ENCODE results near the gene NTNG2. TPM values are rescaled to one million over a fixed set of nuclear protein-coding genes. Genes with fewer than 3 reads are reported as not detected.
A peak's percentile ranks its signal among the peaks of the same experiment; 100 is the strongest.

The NTNG2 gene
- total RNA-seq, 3 donors from 2014 or later: 0.91 to 1.4 (median 0.95) TPM

- no peak for DNase-seq
Observed at GRCh38 chr9:132141344-132141947, 20.4 kb upstream of the NTNG2 start.

GRCh38 chr9:132141948-132142594, 19.8 kb upstream of the NTNG2 start:
- Mint-ChIP-seq H3K36me3 (ENCODE audit: insufficient read depth) (no peaks in the 10 kb centered on the region), H3K4me1 (ENCODE audit: low read depth) (peaks cover 12% of the 10 kb centered on the region), H3K27me3 (ENCODE audit: low read depth) (peaks cover 70% of the 10 kb centered on the region), H3K9me3 (no peaks in the 10 kb centered on the region), H3K4me3 (no peak overlapping the region)
- DNase-seq (no peak), ATAC-seq (no peak)

More at GRCh38 chr9:132141344-132141947, 20.4 kb upstream of the NTNG2 start:
- H3K4me3 Mint-ChIP-seq: peak overlapping the region; percentile 48
- H3K4me1 Mint-ChIP-seq (ENCODE audit: low read depth): peaks cover 12% of the 10 kb centered on the region
- no peaks in the 10 kb centered on the region for H3K36me3 Mint-ChIP-seq (ENCODE audit: insufficient read depth)
- peak in 1 of 2 donors; percentile 41 for ATAC-seq
- no peaks in the 10 kb centered on the region for H3K9me3 Mint-ChIP-seq
- peaks cover 66% of the 10 kb centered on the region for H3K27me3 Mint-ChIP-seq (ENCODE audit: low read depth)

DNA sequence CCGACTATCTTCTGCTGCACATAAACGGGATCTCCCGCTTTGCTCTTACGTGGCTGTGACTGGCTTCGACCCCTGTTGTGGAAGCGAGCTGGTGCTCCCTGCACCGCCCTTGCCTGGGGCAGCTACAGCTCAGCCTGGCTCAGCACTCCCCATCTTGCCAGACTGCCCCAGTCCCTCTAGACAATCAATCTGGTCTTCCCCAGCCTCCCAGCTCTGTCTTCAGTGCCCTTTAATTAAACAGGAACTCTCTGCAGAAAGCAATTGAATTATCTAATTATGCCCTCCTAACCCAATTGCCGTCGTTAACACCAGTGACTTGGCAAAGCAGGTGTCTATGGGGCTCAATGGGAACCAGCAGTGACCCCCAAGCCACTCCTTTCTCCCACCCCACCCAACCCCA, 18.9 kb upstream of the NTNG2 start:
- Mint-ChIP-seq H3K4me1 (ENCODE audit: low read depth) (peaks cover 12% of the 10 kb centered on the region), H3K27me3 (ENCODE audit: low read depth) (peaks cover 66% of the 10 kb centered on the region), H3K4me3 (no peak overlapping the region), H3K9me3 (no peaks in the 10 kb centered on the region), H3K36me3 (ENCODE audit: insufficient read depth) (no peaks in the 10 kb centered on the region)
- DNase-seq (no peak), ATAC-seq (no peak)

DNA sequence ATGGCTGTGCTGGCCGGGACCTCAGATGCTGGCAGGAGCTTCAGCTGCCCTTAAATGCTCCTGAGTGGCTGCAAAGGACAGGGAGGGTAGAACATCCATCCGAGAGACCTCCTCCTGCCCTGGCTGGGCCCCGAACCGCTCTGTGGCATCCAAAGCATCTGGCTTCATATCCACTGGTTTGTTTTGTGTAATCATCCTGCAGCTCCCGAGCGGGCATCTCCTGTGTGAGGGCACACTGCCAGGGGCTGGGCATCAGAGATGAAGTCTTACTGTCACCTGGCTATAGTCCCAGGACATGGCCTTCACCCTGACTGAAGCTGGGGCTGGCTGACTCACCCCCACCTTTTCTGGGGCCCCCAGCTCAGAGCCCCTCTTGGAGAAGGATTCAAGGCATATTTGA, 18.5 kb upstream of the NTNG2 start:
- H3K4me1 Mint-ChIP-seq (ENCODE audit: low read depth): peaks cover 12% of the 10 kb centered on the region
- H3K4me3 Mint-ChIP-seq: no peak overlapping the region
- no peaks in the 10 kb centered on the region for H3K36me3 Mint-ChIP-seq (ENCODE audit: insufficient read depth)
- DNase-seq: no peak
- H3K9me3 Mint-ChIP-seq: no peaks in the 10 kb centered on the region
- H3K27me3 Mint-ChIP-seq (ENCODE audit: low read depth): peaks cover 66% of the 10 kb centered on the region
- ATAC-seq: no peak

- no peaks in the 10 kb centered on the region for H3K36me3 Mint-ChIP-seq (ENCODE audit: insufficient read depth)
- peaks cover 12% of the 10 kb centered on the region for H3K4me1 Mint-ChIP-seq (ENCODE audit: low read depth)
- peak; percentile 84 to 88 for ATAC-seq
- no peaks in the 10 kb centered on the region for H3K9me3 Mint-ChIP-seq
- H3K27me3 Mint-ChIP-seq (ENCODE audit: low read depth): peaks cover 69% of the 10 kb centered on the region
- H3K4me3 Mint-ChIP-seq: no peak overlapping the region
- no peak for DNase-seq
Observed at GRCh38 chr9:132144708-132145365, 17.0 kb upstream of the NTNG2 start.

- H3K9me3 Mint-ChIP-seq: no peaks in the 10 kb centered on the region
- H3K4me3 Mint-ChIP-seq: no peak overlapping the region
- peaks cover 65% of the 10 kb centered on the region for H3K27me3 Mint-ChIP-seq (ENCODE audit: low read depth)
- no peak for DNase-seq
- no peak for ATAC-seq
- H3K4me1 Mint-ChIP-seq (ENCODE audit: low read depth): peaks cover 12% of the 10 kb centered on the region
- no peaks in the 10 kb centered on the region for H3K36me3 Mint-ChIP-seq (ENCODE audit: insufficient read depth)
Observed at GRCh38 chr9:132146039-132146438, 15.8 kb upstream of the NTNG2 start.

DNA sequence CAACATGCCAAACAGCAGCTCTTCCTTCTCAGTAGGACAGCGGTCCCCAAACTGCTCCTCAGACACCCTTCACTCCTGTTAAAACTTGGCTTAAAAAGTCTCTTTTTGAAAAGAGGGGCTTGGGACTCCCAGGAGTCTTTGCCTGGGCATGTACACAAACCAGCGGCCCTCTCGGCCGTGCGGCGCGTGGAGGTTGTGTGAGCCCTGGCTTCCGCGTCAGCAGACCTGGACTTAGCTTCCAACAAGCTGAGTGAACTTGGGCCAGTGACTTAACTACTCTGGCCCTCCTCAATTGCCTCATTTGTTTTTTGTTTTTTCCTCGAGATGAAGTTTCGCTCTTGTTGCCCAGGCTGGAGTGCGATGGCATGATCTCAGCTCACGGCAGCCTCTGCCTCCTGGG, 15.3 kb upstream of the NTNG2 start:
- no peak overlapping the region for H3K4me3 Mint-ChIP-seq
- peaks cover 64% of the 10 kb centered on the region for H3K27me3 Mint-ChIP-seq (ENCODE audit: low read depth)

GRCh38 chr9:132147331-132147730, 14.5 kb upstream of the NTNG2 start:
- Mint-ChIP-seq H3K4me1 (ENCODE audit: low read depth) (peaks cover 2% of the 10 kb centered on the region), H3K9me3 (no peaks in the 10 kb centered on the region), H3K27me3 (ENCODE audit: low read depth) (peaks cover 58% of the 10 kb centered on the region), H3K36me3 (ENCODE audit: insufficient read depth) (no peaks in the 10 kb centered on the region), H3K4me3 (no peak overlapping the region)
- no peak for DNase-seq
- ATAC-seq: no peak

More for the DNA sequence above, 15.3 kb upstream of the NTNG2 start:
- Mint-ChIP-seq H3K4me1 (ENCODE audit: low read depth) (peaks cover 9% of the 10 kb centered on the region), H3K36me3 (ENCODE audit: insufficient read depth) (no peaks in the 10 kb centered on the region), H3K9me3 (no peaks in the 10 kb centered on the region)
- no peak for DNase-seq
- ATAC-seq: no peak

DNA sequence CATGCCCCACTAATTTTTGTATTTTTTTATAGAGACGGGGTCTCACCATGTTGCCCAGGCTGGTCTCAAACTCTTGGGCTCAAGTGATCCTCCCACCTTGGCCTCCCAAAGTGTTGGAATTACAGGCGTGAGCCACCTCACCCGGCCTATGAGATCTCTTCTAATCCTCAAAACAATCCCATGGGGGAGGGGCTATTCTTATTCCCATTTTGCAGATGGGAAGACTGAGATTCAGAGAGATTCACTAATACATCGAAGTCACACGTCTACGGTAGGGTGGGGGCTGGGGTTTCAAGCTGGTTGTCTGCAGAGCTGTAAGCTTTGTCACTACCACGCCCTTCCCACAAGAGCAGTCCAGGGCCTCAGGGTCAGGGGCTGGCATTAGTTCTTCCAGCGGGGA, 14.0 kb upstream of the NTNG2 start:
- DNase-seq: no peak
- Mint-ChIP-seq H3K36me3 (ENCODE audit: insufficient read depth) (no peaks in the 10 kb centered on the region), H3K27me3 (ENCODE audit: low read depth) (peaks cover 59% of the 10 kb centered on the region), H3K9me3 (no peaks in the 10 kb centered on the region), H3K4me1 (ENCODE audit: low read depth) (peaks cover 2% of the 10 kb centered on the region), H3K4me3 (no peak overlapping the region)
- ATAC-seq: no peak

- H3K9me3 Mint-ChIP-seq: no peaks in the 10 kb centered on the region
- DNase-seq (no peak), ATAC-seq (no peak)
- no peaks in the 10 kb centered on the region for H3K4me1 Mint-ChIP-seq (ENCODE audit: low read depth)
- no peaks in the 10 kb centered on the region for H3K36me3 Mint-ChIP-seq (ENCODE audit: insufficient read depth)
- no peak overlapping the region for H3K4me3 Mint-ChIP-seq
- H3K27me3 Mint-ChIP-seq (ENCODE audit: low read depth): peaks cover 55% of the 10 kb centered on the region
Observed at GRCh38 chr9:132150256-132150655, 11.6 kb upstream of the NTNG2 start.

GRCh38 chr9:132151118-132151517, 10.7 kb upstream of the NTNG2 start:
- H3K4me1 Mint-ChIP-seq (ENCODE audit: low read depth): no peaks in the 10 kb centered on the region
- H3K9me3 Mint-ChIP-seq: no peaks in the 10 kb centered on the region
- no peak overlapping the region for H3K4me3 Mint-ChIP-seq
- DNase-seq (no peak), ATAC-seq (no peak)
- H3K27me3 Mint-ChIP-seq (ENCODE audit: low read depth): peaks cover 54% of the 10 kb centered on the region
- no peaks in the 10 kb centered on the region for H3K36me3 Mint-ChIP-seq (ENCODE audit: insufficient read depth)

DNA sequence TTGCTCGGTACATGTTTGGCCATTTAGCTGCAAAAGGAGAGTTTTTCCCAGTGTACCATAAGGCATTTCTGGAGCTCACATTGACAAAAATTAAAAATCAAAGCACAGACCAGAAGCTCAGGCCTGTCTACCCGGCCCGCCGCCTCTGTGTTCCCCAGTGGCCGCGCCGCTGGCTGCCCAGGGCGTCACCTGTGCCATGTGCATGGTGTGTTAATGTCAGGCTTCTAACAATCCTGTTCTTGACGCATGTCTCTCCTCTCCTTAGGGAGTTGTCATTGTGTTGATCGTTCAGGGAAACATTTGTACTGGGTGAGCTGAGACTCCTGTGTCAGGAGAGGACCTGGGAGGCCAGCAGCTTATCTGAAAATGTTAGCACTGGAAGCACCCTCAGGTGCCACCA, 9.6 kb upstream of the NTNG2 start:
- H3K4me3 Mint-ChIP-seq: no peak overlapping the region
- ATAC-seq: no peak
- H3K27me3 Mint-ChIP-seq (ENCODE audit: low read depth): peaks cover 46% of the 10 kb centered on the region
- no peaks in the 10 kb centered on the region for H3K9me3 Mint-ChIP-seq
- H3K4me1 Mint-ChIP-seq (ENCODE audit: low read depth): no peaks in the 10 kb centered on the region
- DNase-seq: no peak
- no peaks in the 10 kb centered on the region for H3K36me3 Mint-ChIP-seq (ENCODE audit: insufficient read depth)

- Mint-ChIP-seq H3K36me3 (ENCODE audit: insufficient read depth) (no peaks in the 10 kb centered on the region), H3K4me3 (no peak overlapping the region), H3K27me3 (ENCODE audit: low read depth) (peaks cover 42% of the 10 kb centered on the region), H3K9me3 (no peaks in the 10 kb centered on the region), H3K4me1 (ENCODE audit: low read depth) (no peaks in the 10 kb centered on the region)
- ATAC-seq (no peak), DNase-seq (no peak)
Observed at GRCh38 chr9:132154863-132155567, 6.8 kb upstream of the NTNG2 start.

- ATAC-seq (no peak), DNase-seq (no peak)
- H3K27me3 Mint-ChIP-seq (ENCODE audit: low read depth): peaks cover 39% of the 10 kb centered on the region
- no peaks in the 10 kb centered on the region for H3K4me1 Mint-ChIP-seq (ENCODE audit: low read depth)
- H3K36me3 Mint-ChIP-seq (ENCODE audit: insufficient read depth): no peaks in the 10 kb centered on the region
- no peak overlapping the region for H3K4me3 Mint-ChIP-seq
- no peaks in the 10 kb centered on the region for H3K9me3 Mint-ChIP-seq
Observed at GRCh38 chr9:132155568-132155895, 6.3 kb upstream of the NTNG2 start.
